Fibroblast of pulmonary artery (primary cell): Measurements from ENCODE around the gene SYNGR1.

ENCODE experiments used
- DNase-seq: peaks from one replicate; pipeline ENCODE4 v3.0.0-alpha.2; 2010; ENCODE audit warnings: low read depth
- H3K4me3 ChIP-seq: replicated peaks from 2 replicates; pipeline ENCODE4 v1.5.1; 2011; ENCODE audit warnings: low read depth, mild to moderate bottlenecking, control low read depth, low read length, moderate library complexity
- TF ChIP-seq, protein P1 (sequence below): IDR thresholded peaks from 2 replicates; pipeline ENCODE4 v1.5.1; 2011; ENCODE audit warnings: mild to moderate bottlenecking, control low read depth, low read length, inconsistent platforms; ENCODE audit errors: missing control alignments

Gene SYNGR1

DNA sequence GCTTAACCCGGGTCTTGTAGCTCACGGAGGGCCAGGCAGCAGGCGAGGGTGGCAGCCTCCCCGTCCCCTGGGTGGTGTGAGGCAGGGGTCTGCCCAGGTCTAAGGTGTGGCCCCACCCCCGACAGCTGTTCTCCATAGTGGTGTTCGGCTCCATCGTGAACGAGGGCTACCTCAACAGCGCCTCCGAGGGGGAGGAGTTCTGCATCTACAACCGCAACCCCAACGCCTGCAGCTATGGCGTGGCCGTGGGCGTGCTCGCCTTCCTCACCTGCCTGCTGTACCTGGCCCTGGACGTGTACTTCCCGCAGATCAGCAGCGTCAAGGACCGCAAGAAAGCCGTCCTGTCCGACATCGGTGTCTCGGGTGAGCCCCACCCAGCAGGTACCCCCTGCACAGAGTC is 24.4 kb downstream of the SYNGR1 start:
- no peak overlapping the region for H3K4me3 ChIP-seq
- TF ChIP-seq, protein P1, sequence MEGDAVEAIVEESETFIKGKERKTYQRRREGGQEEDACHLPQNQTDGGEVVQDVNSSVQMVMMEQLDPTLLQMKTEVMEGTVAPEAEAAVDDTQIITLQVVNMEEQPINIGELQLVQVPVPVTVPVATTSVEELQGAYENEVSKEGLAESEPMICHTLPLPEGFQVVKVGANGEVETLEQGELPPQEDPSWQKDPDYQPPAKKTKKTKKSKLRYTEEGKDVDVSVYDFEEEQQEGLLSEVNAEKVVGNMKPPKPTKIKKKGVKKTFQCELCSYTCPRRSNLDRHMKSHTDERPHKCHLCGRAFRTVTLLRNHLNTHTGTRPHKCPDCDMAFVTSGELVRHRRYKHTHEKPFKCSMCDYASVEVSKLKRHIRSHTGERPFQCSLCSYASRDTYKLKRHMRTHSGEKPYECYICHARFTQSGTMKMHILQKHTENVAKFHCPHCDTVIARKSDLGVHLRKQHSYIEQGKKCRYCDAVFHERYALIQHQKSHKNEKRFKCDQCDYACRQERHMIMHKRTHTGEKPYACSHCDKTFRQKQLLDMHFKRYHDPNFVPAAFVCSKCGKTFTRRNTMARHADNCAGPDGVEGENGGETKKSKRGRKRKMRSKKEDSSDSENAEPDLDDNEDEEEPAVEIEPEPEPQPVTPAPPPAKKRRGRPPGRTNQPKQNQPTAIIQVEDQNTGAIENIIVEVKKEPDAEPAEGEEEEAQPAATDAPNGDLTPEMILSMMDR: no peak
- DNase-seq: no peak

DNA sequence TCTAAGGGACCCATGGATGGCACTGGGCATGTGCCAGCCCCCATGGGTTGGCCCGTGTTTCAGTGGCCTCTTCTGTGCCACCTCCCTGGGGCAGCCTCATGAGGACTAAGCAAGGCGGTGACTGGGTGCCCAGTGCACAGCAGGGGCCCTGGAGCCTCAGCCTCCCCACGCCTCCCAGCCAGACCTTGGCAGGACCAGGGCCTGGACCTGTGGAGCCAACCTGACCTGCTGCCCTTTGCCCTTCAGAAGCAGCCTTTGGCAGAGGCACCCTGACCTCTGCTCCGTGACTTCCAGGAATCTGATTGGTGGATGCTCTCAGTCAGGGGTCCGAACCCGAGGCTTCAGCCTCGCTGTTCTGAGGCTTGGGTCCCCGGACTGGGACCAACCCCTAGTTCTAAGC is 25.0 kb downstream of the SYNGR1 start:
- no peak for DNase-seq
- H3K4me3 ChIP-seq: no peak overlapping the region
- TF ChIP-seq, protein P1: no peak

DNA sequence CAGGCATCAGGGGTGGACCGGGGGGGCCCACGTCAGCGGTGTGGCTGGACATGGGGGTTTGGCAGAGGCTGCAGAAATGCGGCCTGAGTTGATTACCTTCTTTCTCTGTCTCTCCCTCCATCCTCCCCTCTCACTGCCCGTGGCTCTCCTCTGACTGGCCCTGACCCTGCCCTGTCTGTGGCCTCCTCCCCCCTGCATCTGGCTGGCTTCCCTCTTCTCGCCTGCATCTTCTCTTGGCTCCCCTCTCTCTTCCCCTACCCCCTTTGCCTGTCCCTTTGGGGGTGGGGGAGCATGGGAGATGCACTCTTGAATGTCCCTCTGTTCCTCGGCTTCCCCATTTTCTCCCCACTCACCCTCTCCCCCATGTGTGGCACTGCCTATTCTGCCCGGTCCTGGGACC is 25.9 kb downstream of the SYNGR1 start:
- no peak overlapping the region for H3K4me3 ChIP-seq
- no peak for DNase-seq
- TF ChIP-seq, protein P1: no peak

DNA sequence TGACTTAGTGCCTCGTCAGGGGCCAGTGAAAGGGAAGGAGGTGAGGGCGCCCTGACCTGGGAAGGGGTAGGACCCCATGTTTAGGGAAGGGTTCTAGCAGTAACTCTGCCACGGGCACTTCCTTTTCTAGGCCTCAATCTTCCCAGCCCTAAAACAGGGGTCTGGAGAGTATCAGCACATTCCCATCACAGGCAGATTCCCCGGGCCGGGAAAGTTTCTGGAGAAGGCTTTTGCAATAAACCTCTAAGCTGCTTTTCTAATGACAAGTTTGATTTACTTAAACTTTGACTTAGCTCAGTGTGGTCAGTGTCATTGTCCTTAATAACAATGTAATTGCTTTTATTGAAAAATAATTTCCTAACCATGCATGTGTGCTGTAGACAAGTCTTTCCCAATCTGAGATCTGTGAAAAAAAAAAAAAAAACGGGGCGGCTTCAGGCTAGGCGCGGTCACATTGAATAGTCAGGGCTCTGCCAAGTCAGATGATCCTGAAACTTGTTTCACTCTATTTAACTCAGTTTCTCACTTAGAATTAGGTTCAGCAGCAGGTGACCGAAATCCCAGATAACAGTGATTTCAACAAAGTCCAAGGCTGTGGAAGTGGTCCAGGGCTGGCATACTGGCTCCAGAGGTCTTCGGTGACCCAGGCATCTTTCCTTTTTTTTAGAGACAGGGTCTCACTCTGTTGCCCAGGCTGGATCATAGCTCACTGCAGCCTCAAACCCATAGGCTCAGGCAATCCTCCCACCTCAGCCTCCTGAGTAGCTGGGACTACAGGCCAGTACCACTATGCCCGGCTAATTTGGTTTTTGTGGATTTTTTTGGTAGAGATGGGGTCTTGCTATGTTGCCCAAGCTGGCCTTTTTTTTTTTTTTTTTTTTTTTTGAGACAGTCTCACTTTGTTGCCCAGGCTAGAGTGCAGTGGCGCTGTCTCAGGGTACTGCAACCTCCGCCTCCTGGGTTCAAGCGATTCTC is 30.3 kb downstream of the SYNGR1 start:
- H3K4me3 ChIP-seq: no peak overlapping the region
- DNase-seq: no peak
- TF ChIP-seq, protein P1: no peak

DNA sequence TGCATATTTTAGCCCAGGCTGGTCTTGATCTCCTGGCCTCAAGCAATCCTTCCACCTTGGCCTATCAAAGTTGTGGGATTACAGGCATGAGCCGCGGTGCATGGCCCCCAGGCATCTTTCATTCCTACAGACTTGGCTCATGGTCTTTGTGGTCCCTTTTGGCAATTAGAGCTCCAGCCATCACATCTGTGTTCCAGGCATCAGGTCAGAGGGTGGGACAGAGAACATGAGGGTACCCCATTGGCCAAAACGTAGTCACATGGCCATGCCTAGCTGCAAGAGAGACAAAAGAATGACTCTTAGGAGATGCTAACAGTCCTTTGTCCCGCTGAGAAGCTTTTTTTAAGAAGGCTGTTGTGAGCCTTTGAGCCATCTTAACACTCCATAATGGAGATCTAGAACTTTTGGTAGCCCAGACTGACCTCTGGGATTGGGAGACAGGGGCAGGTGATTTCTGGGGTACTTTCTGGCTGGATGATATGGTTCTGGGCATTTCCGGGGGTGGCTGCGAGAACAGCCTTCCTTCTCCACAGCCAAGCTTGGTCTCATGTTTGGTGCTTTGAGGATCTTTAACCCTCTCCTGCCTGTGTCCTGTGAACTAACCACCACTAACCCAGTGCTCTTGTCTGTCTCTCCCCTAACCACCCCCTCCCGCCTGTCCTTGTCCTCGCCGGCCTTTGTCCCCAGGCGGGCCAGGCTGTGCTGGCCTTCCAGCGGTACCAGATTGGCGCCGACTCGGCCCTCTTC is 31.4 kb downstream of the SYNGR1 start:
- DNase-seq: no peak
- TF ChIP-seq, protein P1: no peak
- H3K4me3 ChIP-seq: no peak overlapping the region

DNA sequence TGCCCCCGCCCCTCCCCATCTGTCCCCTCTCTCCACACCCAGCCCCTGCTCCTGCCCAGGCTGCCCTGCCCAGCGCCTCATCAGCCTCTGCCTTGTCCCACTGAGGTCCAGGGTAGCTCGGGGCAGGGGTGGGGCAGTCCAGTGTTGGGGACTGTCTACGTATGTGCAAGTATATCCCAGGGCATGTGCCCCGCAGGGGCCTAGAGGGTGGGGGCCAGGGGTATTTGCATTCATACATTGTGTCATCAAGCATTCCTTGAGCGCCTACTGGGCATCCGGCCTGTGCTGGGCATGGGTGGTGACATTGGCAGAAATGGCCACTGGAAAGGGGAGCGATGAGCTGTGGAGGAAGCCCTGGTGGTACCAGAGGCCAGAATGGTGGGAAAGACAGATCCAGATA is 32.1 kb downstream of the SYNGR1 start:
- no peak overlapping the region for H3K4me3 ChIP-seq
- TF ChIP-seq, protein P1: no peak
- no peak for DNase-seq
